GM12873 (cell line): ENCODE measurements around the gene CACNA1F.

Experiments used
- CTCF ChIP-seq: IDR thresholded peaks from 2 replicates; pipeline ENCODE4 v1.5.1; 2012; ENCODE audit warnings: low read depth, mild to moderate bottlenecking, moderate library complexity, low read length, control low read depth; ENCODE audit not compliant: insufficient read depth; ENCODE audit errors: missing control alignments

CACNA1F gene

GRCh38 chrX:49197543-49198087 lies 35.5 kb downstream of the CACNA1F start:
- TF ChIP-seq CTCF, result no peak

- no peak for TF ChIP-seq CTCF
These were observed 39.6 kb downstream of the CACNA1F start for GRCh38 chrX:49193542-49193964.

- peak; percentile 78 for TF ChIP-seq CTCF
These were observed 40.3 kb downstream of the CACNA1F start for GRCh38 chrX:49192722-49193328.

- no peak for TF ChIP-seq CTCF
These were observed 41.5 kb downstream of the CACNA1F start for GRCh38 chrX:49191574-49192011.

- no peak for TF ChIP-seq CTCF
These were observed 42.1 kb downstream of the CACNA1F start for GRCh38 chrX:49190821-49191573.

- TF ChIP-seq CTCF, result no peak
These were observed 43.5 kb downstream of the CACNA1F start for GRCh38 chrX:49189606-49190005.

- no peak for TF ChIP-seq CTCF
These were observed 44.6 kb downstream of the CACNA1F start for GRCh38 chrX:49188468-49189076.
